T-helper 9 cell (primary cell): ENCODE data around the gene MED15.

Source experiments
- DNase-seq: peaks from one replicate; pipeline ENCODE4 v3.0.0-alpha.2; 2020

MED15 gene

GRCh38 chr22:20573833-20574615 is 66.6 kb downstream of the MED15 start:
- no peak for DNase-seq

DNA sequence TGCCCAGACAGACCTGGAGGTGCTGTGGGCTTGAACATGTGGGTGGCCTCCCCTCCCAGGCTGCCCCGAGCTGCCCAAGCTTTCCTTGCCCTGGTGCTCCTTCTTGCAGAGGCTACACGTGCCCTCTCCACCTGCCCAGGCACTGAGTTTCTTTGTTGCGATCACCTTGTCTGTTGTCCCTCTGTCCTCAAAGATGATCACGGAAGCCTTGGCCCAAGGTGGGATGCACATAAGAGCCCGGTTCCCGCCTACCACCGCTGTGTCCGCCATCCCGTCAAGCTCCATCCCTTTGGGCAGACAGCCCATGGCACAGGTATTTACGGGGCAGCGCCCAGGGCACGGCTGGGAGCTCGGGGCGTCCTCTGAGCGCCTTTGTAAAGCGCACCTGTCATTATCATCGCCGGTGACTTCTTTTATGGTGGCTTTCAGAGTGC is 67.5 kb downstream of the MED15 start:
- DNase-seq = no peak

DNA sequence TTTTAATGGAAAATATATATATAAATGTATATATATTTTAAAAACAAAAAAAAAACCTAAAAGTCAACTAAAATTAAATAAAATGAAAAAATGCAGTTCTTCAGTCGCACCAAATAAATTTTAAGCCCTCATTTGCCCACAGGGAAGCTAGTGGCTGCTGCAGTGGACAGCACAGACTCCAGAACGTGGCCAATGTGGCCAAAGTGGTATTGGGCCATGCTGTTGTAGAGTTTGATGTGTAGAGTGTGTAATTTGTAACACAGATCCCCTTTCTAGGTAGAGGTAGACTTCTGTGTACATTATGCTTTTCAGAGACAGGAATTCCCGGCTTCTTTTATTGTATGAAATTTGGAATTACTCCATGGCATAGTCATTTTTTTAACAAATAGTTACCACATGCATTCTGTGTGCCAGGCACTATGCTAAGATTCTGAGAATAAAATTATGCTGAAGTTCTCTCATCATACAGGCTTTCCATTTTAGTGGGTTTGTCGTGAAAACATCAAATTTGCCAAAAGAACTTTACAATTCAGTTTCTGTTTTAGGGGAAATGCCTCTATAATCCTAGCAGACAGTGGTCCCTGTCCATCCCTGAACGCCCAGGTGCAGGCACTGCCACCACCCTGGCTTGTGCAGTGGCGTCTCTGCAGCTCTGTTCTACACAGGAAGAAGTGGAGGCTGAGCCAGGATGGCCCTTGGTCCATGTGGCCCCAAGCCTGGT is 68.5 kb downstream of the MED15 start:
- DNase-seq = no peak

DNA sequence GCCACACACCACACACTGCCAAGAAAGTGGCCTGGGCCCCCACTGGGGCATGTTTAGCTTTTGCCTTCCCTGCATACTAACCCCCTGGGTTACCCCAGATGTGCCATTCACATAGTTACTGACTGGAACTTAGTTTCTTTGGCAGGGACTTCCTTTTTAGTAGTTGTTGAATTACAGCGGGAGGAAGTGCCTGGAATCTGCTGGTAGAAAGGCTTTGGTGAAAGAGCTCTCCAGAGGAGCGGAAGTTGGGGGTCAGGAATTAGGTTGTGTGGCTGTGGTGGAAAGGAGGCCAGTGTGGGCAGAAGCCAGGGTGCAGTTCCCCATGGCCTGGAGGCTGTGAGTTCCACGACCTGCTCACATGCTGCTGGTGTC is 69.0 kb downstream of the MED15 start:
- no peak for DNase-seq

GRCh38 chr22:20577045-20577444 is 69.6 kb downstream of the MED15 start:
- no peak for DNase-seq

DNA sequence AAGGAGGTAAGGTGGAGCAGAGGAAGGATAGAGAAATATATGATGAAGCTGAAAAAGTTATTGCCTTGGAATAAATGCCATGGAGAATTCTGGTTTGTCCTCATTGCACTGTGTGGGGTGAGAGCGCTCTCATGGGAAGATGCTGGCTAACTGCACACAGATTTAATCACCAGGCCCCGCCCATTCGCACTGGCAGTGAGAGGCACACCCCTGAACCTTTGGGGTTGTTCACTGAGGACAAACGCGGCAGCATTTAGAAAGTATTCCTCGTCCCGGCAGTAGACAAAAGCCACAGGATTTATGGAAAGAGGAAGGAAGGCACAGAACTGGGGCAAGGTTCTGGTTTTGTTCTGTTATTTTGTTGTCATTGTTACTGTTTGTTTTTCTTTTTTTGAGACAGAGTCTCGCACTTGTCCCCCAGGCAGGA is 70.2 kb downstream of the MED15 start:
- no peak for DNase-seq

DNA sequence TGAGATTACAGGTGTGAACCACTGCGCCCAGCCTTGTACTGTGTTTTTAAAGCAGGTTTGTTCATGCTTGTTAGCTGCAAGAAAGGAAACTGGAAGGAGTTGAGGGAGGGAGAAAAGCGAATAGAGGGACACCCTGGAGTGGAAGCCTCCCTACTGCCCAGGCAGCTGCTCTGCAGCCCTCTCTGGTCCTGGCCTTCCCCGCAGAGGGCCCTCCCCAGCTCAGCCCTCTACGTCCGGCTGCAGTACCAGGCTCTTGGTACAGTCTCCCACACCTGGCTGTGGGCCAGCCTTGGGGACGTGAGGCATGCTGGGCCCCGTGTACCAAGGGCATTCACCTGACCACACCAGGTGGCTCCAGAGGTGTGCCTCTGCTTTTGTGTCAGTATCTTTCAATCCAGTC is 70.8 kb downstream of the MED15 start:
- DNase-seq = no peak

GRCh38 chr22:20578707-20579106 is 71.3 kb downstream of the MED15 start:
- DNase-seq = no peak

DNA sequence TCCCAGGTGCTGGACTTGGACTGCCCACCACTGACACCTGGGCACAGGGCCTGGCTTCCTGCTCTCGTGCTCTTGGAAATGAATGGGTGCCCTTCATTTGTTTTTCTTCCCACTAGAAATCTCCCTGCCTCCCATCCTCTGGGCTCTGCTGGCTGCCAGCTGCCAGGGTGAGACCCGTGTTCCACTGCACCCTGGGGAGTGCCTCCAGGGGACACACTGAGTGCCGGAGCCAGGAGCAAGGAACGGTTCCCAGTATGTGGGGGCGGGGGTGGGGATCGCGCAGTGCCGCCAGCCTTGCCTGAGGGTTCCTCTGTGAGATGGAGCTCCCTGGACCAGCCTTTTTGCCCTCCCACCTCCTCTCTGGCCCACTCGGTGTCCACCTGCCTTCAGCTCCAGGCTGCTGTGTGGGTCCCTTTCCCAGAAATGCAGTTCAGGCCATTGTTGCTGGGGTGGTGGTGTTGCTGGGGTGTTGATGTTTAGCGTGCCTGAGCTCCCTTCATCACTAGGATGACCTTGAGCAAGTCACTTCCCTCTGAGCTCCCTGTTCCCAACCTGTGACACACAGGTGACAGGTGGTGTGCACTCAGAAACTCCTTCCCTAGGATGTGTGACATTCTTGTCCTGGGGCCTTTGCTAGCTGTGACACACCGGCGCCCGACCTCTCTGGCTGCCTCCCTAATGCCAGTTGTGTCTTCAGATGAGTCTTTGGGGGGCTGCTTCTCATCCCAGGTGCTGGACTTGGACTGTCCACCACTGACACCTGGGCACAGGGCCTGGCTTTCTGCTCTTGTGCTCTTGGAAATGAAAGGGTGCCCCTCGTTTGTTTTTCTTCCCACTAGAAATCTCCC is 72.1 kb downstream of the MED15 start:
- no peak for DNase-seq

DNA sequence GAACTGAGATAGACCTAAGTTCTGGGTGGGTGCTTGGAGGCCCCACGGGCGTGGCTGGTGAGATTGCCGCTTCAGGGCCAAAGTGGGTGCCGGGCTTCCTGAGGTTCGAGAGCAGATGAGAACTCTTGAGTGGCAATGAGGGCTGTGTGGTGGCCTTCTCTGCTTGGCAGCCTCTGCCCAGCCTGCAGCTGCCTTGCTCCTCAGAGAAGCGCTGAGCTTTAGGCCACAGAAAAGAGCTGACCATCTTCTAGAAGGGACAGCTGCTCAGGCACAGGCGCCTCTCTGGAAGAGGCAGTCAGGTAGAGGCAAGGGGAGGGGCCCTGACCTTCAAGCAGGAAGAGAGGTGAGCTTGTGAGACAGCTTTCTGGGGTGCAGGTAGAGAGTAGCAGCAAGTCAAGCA is 72.8 kb downstream of the MED15 start:
- no peak for DNase-seq

GRCh38 chr22:20580611-20581502 is 73.4 kb downstream of the MED15 start:
- DNase-seq = no peak

- no peak for DNase-seq
Observed at GRCh38 chr22:20581503-20582170, 74.2 kb downstream of the MED15 start.

DNA sequence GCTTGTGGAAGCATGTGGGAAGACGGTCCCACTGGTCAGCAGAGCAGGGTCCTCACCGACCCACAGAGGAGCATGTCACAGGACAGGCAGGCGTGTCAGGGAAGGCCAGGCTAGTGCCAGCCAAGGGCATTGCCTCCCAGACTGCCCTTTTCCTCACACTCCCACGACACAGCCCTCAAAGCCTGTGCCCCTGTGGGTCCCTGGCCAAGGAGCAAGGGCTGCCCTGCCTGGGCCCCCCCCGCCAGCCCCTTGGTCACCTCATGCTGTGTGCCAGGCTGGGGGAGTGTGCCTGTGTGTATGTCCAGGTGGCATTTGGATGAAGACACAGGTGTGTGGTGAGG is 74.7 kb downstream of the MED15 start:
- no peak for DNase-seq

- DNase-seq = no peak
Observed at GRCh38 chr22:20582520-20583361, 75.3 kb downstream of the MED15 start.

DNA sequence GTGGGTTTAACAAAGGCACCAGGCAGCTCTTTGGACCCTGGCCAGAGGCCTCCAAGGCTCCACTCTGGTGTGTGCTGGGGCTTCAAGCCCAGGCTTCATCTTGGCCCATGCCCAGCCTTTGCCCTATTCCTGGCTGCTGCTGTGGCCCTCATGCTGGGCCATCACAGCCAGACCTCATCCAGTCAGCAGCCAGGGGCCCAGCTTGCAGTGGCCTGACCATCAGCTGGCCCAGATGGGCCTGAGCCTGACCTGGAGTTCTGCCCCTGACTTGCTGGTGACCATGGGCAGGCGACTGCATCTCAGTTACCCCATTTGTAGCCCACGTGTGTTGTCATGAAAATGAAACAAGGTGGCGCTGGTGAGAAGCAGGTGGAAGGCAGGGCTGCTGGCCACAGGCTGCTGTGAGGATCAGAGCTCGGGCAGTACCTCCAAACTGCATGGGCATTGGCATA is 76.1 kb downstream of the MED15 start:
- no peak for DNase-seq

DNA sequence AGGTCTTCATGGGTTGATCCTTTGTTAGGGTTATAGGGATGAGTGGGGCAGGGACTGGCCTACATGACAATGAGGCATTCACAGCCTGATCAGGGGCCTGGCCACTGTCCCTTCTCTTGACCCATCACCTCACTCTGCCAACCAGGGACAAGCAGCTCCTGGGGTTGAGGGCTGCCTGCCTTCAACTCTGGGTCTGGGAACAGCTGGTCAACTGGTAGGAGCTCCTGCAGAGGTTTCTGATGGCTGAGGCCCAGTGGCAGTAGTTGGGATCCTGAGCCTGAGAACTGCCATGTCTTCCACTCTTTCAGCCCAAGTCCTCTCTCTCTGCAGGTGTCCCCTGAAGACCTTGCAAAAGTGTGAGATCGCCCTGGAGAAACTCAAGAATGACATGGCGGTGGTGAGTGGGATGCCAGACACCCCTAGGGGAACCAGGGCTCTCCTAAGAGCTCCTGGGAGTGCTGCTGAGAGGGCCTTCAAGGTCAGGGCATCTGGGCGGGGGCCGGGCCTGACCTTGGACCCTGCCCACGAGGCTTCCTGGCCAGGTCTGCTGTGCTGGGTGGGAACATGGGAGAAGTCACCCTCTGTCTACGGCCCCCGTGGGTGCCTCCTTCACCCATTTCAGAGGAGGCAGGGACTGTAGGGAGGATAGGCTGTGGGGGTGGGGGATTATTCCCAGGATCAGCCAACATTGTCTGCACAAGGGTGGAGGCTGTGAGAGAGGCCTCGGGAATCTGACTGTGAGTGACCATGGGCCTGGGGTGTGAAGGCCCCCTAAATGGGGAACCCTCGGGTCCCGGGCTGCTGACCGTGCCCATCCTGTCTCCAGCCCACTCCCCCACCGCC is 76.8 kb downstream of the MED15 start:
- no peak for DNase-seq

DNA sequence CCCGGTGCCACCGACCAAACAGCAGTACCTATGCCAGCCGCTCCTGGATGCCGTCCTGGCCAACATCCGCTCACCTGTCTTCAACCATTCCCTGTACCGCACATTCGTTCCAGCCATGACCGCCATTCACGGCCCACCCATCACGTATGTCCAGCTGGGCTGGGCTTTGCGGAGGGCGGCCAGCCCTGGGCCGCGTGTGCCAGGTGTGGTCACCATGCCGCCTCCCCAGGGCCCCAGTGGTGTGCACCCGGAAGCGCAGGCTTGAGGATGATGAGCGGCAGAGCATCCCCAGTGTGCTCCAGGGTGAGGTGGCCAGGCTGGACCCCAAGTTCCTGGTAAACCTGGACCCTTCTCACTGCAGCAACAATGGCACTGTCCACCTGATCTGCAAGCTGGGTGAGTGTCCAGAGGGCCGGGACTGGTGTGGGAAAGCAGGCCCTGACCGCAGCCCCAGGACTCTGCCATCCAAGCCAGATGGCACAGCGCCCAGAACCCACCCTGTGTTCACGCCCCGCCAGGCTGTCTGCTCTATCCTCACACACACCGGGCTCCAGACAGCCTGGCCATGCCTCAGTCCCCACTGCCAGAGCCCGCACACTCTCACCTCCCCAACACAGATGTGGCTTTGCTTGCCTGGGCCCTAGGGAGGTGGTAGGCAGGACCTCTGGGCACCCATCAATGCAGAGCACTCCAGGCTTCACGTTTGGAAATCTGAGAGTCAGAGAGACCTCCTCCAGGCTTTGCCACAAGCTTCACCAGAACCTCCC is 77.6 kb downstream of the MED15 start:
- DNase-seq = no peak

GRCh38 chr22:20585639-20586402 is 78.4 kb downstream of the MED15 start:
- DNase-seq = no peak
